Endothelial cell of umbilical vein (primary cell): ENCODE measurements around the gene PYGO1.

ENCODE experiments used
- CTCF ChIP-seq, 2 donors: IDR thresholded peaks; 1 replicate in 1 of 2; 2 replicates in 1 of 2; pipeline ENCODE4 v1.5.1; 2011; ENCODE audit warnings: low read length in 2 of 2, mild to moderate bottlenecking in 2 of 2, moderate library complexity in 2 of 2, control low read depth in 1 of 2, inconsistent platforms in 1 of 2, low read depth in 1 of 2; ENCODE audit not compliant: insufficient read depth in 1 of 2; ENCODE audit errors: extremely low read depth in 1 of 2
- EZH2 ChIP-seq: IDR thresholded peaks from 2 replicates; pipeline ENCODE4 v1.6.1; 2012; ENCODE audit warnings: borderline replicate concordance, low read depth, mild to moderate bottlenecking, moderate library complexity, low read length, inconsistent platforms; ENCODE audit not compliant: severe bottlenecking
- JUN ChIP-seq: IDR thresholded peaks from 2 replicates; pipeline ENCODE4 v1.6.1; 2011; ENCODE audit warnings: borderline replicate concordance, low read depth; ENCODE audit not compliant: insufficient read length, insufficient read depth
- MAX ChIP-seq: IDR thresholded peaks from 2 replicates; pipeline ENCODE4 v1.6.1; 2011; ENCODE audit not compliant: insufficient read depth, insufficient read length
- MYC ChIP-seq: IDR thresholded peaks from one replicate; pipeline ENCODE4 v1.6.1; 2011; ENCODE audit warnings: mild to moderate bottlenecking, low read depth, low read length
- POLR2A ChIP-seq: IDR thresholded peaks from 2 replicates; pipeline ENCODE4 v1.6.1; 2012; ENCODE audit warnings: low read depth, mild to moderate bottlenecking, control low read depth, low read length

- TF ChIP-seq MAX (no peak), JUN (no peak), CTCF (IDR thresholded peaks at IDR 0.05; ENCODE audit: extremely low read depth in 1 of 2, insufficient read depth in 1 of 2, low read depth in 1 of 2, low read length in 2 of 2) (no peak), EZH2 (no peak), POLR2A (no peak), MYC (no peak)
These were observed 27.3 kb upstream of the PYGO1 start for GRCh38 chr15:55615445-55615844.
